Measurements from ENCODE around the gene PPM1F. TPM values are rescaled to one million over a fixed set of nuclear protein-coding genes. Genes with fewer than 3 reads are reported as not detected.

The PPM1F gene
- total and polyA plus RNA-seq, 10 of the 15 experiments (the other 5 are each of a cell fraction or from before 2014, with no cell fraction given), result 0.55 to 26.3 (median 9.7) TPM

DNA sequence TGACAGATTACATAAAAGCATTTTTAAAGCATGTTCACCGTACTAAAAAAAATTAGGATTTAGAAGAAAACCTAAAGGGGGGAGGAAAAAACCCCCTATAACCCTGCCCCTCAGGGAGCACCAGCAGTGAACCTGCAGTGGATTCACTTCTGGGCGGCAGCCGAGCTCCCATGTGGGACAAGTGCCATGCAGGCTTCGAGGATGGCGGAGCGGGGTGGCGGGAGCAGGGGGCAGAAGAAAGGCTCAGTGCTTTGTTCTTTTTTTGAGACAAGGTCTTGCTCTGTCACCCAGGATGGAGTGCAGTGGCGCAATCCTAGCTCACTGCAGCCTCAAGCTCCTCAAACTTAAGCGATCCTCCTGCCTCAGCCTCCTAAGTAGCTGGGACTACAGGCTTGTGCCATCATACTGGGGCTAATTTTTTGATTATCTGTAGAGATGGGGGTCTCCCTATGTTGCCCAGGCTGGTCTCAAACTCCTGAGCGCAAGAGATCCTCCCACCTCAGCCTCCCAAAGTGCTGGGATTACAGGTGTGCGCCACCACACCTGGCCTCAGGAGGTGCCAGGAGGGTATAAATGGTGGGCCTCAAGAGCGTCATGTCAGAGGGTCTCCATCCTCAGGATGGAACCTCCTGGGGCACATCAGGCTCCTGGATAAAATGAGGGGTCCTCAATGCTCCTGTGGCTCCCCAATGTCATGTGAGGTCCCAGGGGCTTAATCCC lies 34.0 kb downstream of the PPM1F start:
- DNase-seq (ENCODE audit: low read depth, low spot score) (no peak), ATAC-seq (no peak), FAIRE-seq (no peak)
- ChIA-PET RAD21 (ENCODE audit: unreplicated experiment) (no interaction called here), POLR2A (no interaction called here), CTCF (no interaction called here), SMC1A (ENCODE audit: uncharacterized antibody, unreplicated experiment) (no interaction called here)
- H4K20me1 ChIP-seq (ENCODE audit: control insufficient read depth, insufficient read depth), result no peaks in the 10 kb centered on the region
- in situ Hi-C loops (cut with MboI) (no loop called here), intact Hi-C loops (cut with micrococcal nuclease; ENCODE audit: unreplicated experiment) (no loop called here)
- H3K27ac ChIP-seq (ENCODE audit: control insufficient read depth, insufficient read depth), result no peak overlapping the region
- no peaks in the 10 kb centered on the region for H3K9me3 ChIP-seq (replicated peaks; ENCODE audit: control insufficient read depth, insufficient read depth, low read length)
- no peaks in the 10 kb centered on the region for H3K27me3 ChIP-seq (replicated peaks in 1 of 2; ENCODE audit: control insufficient read depth in 2 of 2, insufficient read depth in 2 of 2, low read length in 1 of 2)
- no peak overlapping the region for H3K4me2 ChIP-seq (ENCODE audit: control insufficient read depth, insufficient read depth)
- WGBS (ENCODE audit: insufficient coverage, insufficient replicate concordance, low lambda C conversion rate, missing lambda C conversion rate), result 76% methylated on average over 12 of the region's 12 CpGs
- no peaks in the 10 kb centered on the region for H3K79me2 ChIP-seq (ENCODE audit: control insufficient read depth, insufficient read depth, low read length)
- BruUV-seq (replicated peaks), result no TSS peak
- H2AFZ ChIP-seq (ENCODE audit: control insufficient read depth, low read depth, low read length), result no peak overlapping the region
- H3K9ac ChIP-seq (ENCODE audit: control insufficient read depth, insufficient read depth, low read length), result no peak overlapping the region
- TF ChIP-seq, protein P1, sequence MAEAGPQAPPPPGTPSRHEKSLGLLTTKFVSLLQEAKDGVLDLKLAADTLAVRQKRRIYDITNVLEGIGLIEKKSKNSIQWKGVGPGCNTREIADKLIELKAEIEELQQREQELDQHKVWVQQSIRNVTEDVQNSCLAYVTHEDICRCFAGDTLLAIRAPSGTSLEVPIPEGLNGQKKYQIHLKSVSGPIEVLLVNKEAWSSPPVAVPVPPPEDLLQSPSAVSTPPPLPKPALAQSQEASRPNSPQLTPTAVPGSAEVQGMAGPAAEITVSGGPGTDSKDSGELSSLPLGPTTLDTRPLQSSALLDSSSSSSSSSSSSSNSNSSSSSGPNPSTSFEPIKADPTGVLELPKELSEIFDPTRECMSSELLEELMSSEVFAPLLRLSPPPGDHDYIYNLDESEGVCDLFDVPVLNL (IDR thresholded peaks at IDR 0.05; ENCODE audit: low read depth, low read length), result no peak
- TF ChIP-seq BACH1 (IDR thresholded peaks at IDR 0.05; ENCODE audit: borderline replicate concordance) (no peak), RB1 (IDR thresholded peaks at IDR 0.05; ENCODE audit: borderline replicate concordance) (no peak)
- TF ChIP-seq, protein P2, sequence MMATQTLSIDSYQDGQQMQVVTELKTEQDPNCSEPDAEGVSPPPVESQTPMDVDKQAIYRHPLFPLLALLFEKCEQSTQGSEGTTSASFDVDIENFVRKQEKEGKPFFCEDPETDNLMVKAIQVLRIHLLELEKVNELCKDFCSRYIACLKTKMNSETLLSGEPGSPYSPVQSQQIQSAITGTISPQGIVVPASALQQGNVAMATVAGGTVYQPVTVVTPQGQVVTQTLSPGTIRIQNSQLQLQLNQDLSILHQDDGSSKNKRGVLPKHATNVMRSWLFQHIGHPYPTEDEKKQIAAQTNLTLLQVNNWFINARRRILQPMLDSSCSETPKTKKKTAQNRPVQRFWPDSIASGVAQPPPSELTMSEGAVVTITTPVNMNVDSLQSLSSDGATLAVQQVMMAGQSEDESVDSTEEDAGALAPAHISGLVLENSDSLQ (IDR thresholded peaks at IDR 0.05), result no peak
- TF ChIP-seq, protein P3, sequence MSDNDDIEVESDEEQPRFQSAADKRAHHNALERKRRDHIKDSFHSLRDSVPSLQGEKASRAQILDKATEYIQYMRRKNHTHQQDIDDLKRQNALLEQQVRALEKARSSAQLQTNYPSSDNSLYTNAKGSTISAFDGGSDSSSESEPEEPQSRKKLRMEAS (IDR thresholded peaks at IDR 0.05; ENCODE audit: low read depth, low read length), result no peak
- H3K36me3 ChIP-seq (ENCODE audit: control insufficient read depth in 2 of 2, insufficient read depth in 2 of 2, low read length in 1 of 2), result no peaks in the 10 kb centered on the region
- H3K4me3 ChIP-seq, result no peak overlapping the region
- no peaks in the 10 kb centered on the region for H3K4me1 ChIP-seq (ENCODE audit: control insufficient read depth, insufficient read depth, low read length)

Data from GM12878 (cell line).